Osteocyte (in vitro differentiated cells): ENCODE measurements around the gene DNAL1. TPM values are rescaled to one million over a fixed set of nuclear protein-coding genes. Genes with fewer than 3 reads are reported as not detected.
A peak's percentile ranks its signal among the peaks of the same experiment; 100 is the strongest.

Source experiments
- DNase-seq: peaks from one replicate; pipeline ENCODE4 v3.0.0; 2021; ENCODE audit warnings: mixed read lengths; ENCODE audit not compliant: unreplicated experiment; ENCODE audit errors: extremely low spot score
- H3K27ac Mint-ChIP-seq: one replicate; pipeline ENCODE4 v1.8.0; 2021; ENCODE audit warnings: mild to moderate bottlenecking, mixed read lengths; ENCODE audit not compliant: unreplicated experiment
- H3K27me3 Mint-ChIP-seq: one replicate; pipeline ENCODE4 v1.8.0; 2021; ENCODE audit warnings: mixed read lengths; ENCODE audit not compliant: unreplicated experiment
- H3K36me3 Mint-ChIP-seq: one replicate; pipeline ENCODE4 v1.8.0; 2021; ENCODE audit warnings: mixed read lengths; ENCODE audit not compliant: unreplicated experiment
- H3K4me1 Mint-ChIP-seq: one replicate; pipeline ENCODE4 v1.8.0; 2021; ENCODE audit warnings: mixed read lengths; ENCODE audit not compliant: unreplicated experiment
- H3K4me3 Mint-ChIP-seq: one replicate; pipeline ENCODE4 v1.8.0; 2021; ENCODE audit warnings: mild to moderate bottlenecking, moderate library complexity, mixed read lengths; ENCODE audit not compliant: unreplicated experiment
- H3K9me3 Mint-ChIP-seq: one replicate; pipeline ENCODE4 v1.8.0; 2021; ENCODE audit warnings: mixed read lengths; ENCODE audit not compliant: unreplicated experiment
- total RNA-seq: library from RNA; stranded (reverse); gene quantifications from 2 replicates; pipeline ENCODE4 v1.2.1, GENCODE V29; 2021
- TF ChIP-seq, protein P1 (sequence below): fragments of 200-600 bp; sonication (generic); IDR thresholded peaks from 2 replicates; pipeline ENCODE4 v1.5.0; 2021; ENCODE audit warnings: antibody characterized with exemption, mild to moderate bottlenecking, moderate library complexity

The DNAL1 gene
- total RNA-seq, 1 donor from 2014 or later = 12.5 TPM

DNA sequence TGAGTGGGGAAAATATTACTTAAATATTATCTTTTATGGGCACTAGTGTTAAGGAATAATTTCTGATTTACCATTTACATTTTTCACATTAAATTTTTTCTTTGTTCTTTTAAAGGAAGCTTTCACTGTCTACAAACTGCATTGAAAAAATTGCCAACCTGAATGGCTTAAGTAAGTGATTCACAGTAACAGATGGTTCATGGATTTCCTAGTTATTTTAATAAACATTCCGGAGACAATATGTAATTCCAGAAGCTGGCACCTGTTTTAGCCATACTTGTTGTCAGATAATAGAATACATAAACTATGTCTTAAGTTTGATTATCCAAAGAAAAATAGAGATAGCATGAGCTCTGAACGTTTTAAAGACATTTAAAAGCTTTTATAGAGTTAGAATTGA lies 17.1 kb downstream of the DNAL1 start:
- peaks cover 8% of the 10 kb centered on the region for H3K4me1 Mint-ChIP-seq
- no peak overlapping the region for H3K4me3 Mint-ChIP-seq
- no peaks in the 10 kb centered on the region for H3K27me3 Mint-ChIP-seq
- peaks cover 13% of the 10 kb centered on the region for H3K36me3 Mint-ChIP-seq
- TF ChIP-seq, protein P1, sequence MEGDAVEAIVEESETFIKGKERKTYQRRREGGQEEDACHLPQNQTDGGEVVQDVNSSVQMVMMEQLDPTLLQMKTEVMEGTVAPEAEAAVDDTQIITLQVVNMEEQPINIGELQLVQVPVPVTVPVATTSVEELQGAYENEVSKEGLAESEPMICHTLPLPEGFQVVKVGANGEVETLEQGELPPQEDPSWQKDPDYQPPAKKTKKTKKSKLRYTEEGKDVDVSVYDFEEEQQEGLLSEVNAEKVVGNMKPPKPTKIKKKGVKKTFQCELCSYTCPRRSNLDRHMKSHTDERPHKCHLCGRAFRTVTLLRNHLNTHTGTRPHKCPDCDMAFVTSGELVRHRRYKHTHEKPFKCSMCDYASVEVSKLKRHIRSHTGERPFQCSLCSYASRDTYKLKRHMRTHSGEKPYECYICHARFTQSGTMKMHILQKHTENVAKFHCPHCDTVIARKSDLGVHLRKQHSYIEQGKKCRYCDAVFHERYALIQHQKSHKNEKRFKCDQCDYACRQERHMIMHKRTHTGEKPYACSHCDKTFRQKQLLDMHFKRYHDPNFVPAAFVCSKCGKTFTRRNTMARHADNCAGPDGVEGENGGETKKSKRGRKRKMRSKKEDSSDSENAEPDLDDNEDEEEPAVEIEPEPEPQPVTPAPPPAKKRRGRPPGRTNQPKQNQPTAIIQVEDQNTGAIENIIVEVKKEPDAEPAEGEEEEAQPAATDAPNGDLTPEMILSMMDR = no peak
- H3K9me3 Mint-ChIP-seq = peaks cover 6% of the 10 kb centered on the region
- H3K27ac Mint-ChIP-seq = no peak overlapping the region
- DNase-seq = no peak

DNA sequence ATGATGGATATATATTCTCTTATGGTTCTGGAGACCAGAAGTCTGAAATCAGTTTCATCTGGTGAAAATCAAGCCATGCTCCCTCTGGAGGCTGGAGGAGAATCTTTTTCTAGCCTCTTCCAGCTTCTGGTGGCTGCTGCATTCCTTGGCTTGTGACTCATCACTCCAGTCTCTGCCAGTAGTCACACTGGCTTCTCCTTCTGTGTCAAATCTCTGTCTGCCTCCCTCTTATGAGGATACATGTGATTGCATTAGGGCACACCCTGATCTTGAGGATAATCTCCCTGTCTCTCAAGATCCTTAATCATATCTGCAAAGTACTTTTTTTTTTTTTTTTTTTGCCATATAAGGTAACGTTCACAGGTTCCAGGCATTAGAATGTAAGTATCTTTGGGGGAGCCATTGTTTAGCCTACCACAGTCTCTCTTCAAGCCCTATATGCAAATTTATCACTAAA lies 17.7 kb downstream of the DNAL1 start:
- H3K4me1 Mint-ChIP-seq = peaks cover 8% of the 10 kb centered on the region
- peaks cover 13% of the 10 kb centered on the region for H3K36me3 Mint-ChIP-seq
- no peak for DNase-seq
- H3K9me3 Mint-ChIP-seq = peaks cover 6% of the 10 kb centered on the region
- TF ChIP-seq, protein P1 = peak; percentile 43
- no peaks in the 10 kb centered on the region for H3K27me3 Mint-ChIP-seq
- H3K4me3 Mint-ChIP-seq = no peak overlapping the region
- no peak overlapping the region for H3K27ac Mint-ChIP-seq

DNA sequence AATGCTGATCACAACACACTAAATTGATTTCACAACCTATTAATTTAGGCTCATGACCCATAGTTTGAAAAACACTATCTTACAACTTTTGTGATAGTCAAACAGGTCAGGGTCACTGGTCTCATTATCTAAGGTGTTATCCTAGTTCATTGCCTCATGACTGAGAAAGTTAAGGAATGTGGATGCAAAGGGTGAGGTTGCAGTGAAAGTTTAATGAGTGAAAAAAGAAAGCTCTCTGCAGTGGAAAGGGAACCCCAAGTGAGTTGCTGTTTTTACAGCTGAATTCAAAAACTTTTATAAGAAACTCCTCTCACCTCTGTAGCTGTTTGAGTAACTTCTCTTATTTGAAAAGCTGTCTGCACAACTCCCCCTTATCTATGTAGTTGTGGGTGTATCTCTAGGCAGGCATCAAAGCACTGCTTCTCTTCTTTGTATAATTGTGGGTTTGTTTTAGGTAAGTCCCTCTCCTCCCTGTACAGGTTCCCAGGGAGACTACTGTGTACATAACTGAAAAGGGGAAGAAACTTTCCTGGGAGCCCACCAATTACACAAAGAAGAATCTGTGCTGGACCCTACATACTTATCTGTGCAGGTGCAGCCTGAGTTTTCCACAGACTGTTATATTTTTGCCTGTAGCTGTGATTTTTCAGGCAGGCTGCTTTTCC lies 18.9 kb downstream of the DNAL1 start:
- Mint-ChIP-seq H3K27me3 (no peaks in the 10 kb centered on the region), H3K36me3 (peaks cover 10% of the 10 kb centered on the region), H3K27ac (no peak overlapping the region)

DNA sequence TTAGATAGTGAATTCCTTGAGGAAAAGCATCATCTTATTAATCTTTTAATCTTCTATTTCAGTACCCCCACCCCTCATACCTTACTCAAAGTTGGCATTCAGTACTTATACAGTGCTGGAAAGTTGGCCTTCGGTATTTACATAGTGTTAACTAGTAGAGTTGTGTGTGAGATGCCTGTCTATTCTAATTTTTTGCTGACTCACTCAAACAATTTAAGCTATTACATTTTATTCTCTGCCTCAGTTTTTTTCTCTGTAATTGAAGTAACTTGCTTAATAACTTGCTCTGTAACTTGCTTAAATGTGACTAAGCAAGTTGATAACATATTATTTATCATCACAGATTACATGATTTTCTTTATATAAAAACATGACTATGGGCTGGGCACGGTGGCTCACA lies 20.3 kb downstream of the DNAL1 start:
- DNase-seq = no peak
- Mint-ChIP-seq H3K9me3 (peaks cover 6% of the 10 kb centered on the region), H3K4me1 (peaks cover 6% of the 10 kb centered on the region), H3K4me3 (no peak overlapping the region), H3K36me3 (peaks cover 10% of the 10 kb centered on the region), H3K27me3 (no peaks in the 10 kb centered on the region), H3K27ac (no peak overlapping the region)
- TF ChIP-seq, protein P1 = no peak

More for the DNA sequence above, 18.9 kb downstream of the DNAL1 start:
- DNase-seq = no peak
- Mint-ChIP-seq H3K4me1 (peaks cover 8% of the 10 kb centered on the region), H3K9me3 (peaks cover 6% of the 10 kb centered on the region), H3K4me3 (no peak overlapping the region)
- TF ChIP-seq, protein P1 = no peak

DNA sequence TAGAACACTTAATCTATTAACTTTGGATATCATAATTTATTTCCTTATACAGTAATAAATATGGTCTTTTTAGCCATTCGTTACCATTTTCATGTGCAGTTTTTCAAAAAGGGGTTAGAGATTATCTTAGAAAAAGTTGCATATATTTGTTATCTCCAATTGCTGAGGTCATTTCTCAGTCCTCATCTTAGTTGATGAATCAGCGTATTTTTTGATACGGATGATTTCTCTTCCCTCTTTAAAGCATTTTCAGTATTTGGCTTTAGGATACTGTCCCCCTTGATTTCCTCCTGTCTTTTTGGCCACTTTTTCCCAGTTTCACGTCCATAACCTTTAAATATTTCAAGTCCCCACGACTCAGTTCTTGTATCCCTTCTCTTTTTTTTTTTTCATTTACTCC lies 21.8 kb downstream of the DNAL1 start:
- TF ChIP-seq, protein P1 = no peak
- DNase-seq = no peak
- Mint-ChIP-seq H3K27me3 (no peaks in the 10 kb centered on the region), H3K27ac (no peak overlapping the region), H3K4me3 (no peak overlapping the region), H3K36me3 (peaks cover 10% of the 10 kb centered on the region), H3K9me3 (peaks cover 6% of the 10 kb centered on the region), H3K4me1 (peaks cover 6% of the 10 kb centered on the region)
